HepG2 (cell line): ENCODE measurements around the gene PIGV. TPM values are rescaled to one million over a fixed set of nuclear protein-coding genes. Genes with fewer than 3 reads are reported as not detected.

Experiments used
- ATAC-seq: fragments of 200-7000 bp; cut with Tn5 transposase; 3 replicates; pipeline ENCODE4 v1.9.1; 2020; ENCODE audit warnings: mild to moderate bottlenecking, moderate library complexity
- BruUV-seq: library from RNA; stranded (reverse); fragments of 400-500 nt; replicated peaks from 2 replicates; lab custom pipeline; 2021; lab: Mats Ljungman, UMichigan
- CTCF ChIA-PET: fragments of 300-600 bp; formaldehyde crosslinking; extraction: SDS; loops from one replicate; lab custom pipeline; 2021; ENCODE audit warnings: low total read pairs, inconsistent platforms, low intra/inter-chr PET ratio; lab: Yijun Ruan, JAX
- POLR2A ChIA-PET: fragments of 350-600 bp; sonication (Branson Sonifier 250); formaldehyde crosslinking; loops from one replicate; lab custom pipeline; 2020; ENCODE audit warnings: antibody characterized with exemption, inconsistent platforms; lab: Yijun Ruan, JAX
- DNase-seq: peaks from one replicate; pipeline ENCODE4 v3.0.0-alpha.2; 2015; ENCODE audit warnings: low spot score
- FAIRE-seq: peaks from 3 replicates; lab custom pipeline; 2011; peaks lifted over from hg19 to GRCh38; lab: Jason Lieb, UNC
- H2AFZ ChIP-seq: one replicate; pipeline ENCODE4 v1.6.1; 2011; ENCODE audit warnings: low read length, inconsistent platforms
- H3K27ac ChIP-seq: fragments of 300-600 bp; 3 replicates; pipeline ENCODE4 v1.8.0; 2011; ENCODE audit warnings: mixed run types, mild to moderate bottlenecking, mixed read lengths, low read length, inconsistent platforms; ENCODE audit not compliant: insufficient read depth; ENCODE audit errors: extremely low read length
- H3K27me3 ChIP-seq, 2 experiments: fragments of 200-600 bp in 1 of 2; 2 replicates in 1 of 2; 3 replicates in 1 of 2; pipeline versions ENCODE4 v1.6.0 to v1.8.0; 2011; ENCODE audit warnings: low read length in 2 of 2, mild to moderate bottlenecking in 2 of 2, moderate library complexity in 2 of 2, inconsistent platforms in 1 of 2; ENCODE audit not compliant: insufficient read depth in 2 of 2, control insufficient read depth in 1 of 2
- H3K36me3 ChIP-seq, 2 experiments: fragments of 200-600 bp in 1 of 2; replicated peaks in 1 of 2; 2 replicates in 1 of 2; 3 replicates in 1 of 2; pipeline versions ENCODE4 v1.5.1 to v1.8.0; 2011; ENCODE audit warnings: low read length in 2 of 2, inconsistent platforms in 1 of 2; ENCODE audit not compliant: insufficient read depth in 2 of 2, control insufficient read depth in 1 of 2
- H3K4me1 ChIP-seq: 2 replicates; pipeline ENCODE4 v1.5.1; 2012; ENCODE audit warnings: low read length, inconsistent platforms; ENCODE audit not compliant: insufficient read depth
- H3K4me2 ChIP-seq: 2 replicates; pipeline ENCODE4 v1.6.0; 2011; ENCODE audit warnings: low read depth, low read length, inconsistent platforms
- H3K4me3 ChIP-seq, 3 experiments: fragments of 200-600 bp in 1 of 3; sonication (generic), shearing (Covaris generic) in 1 of 3; replicated peaks in 1 of 3; 2 replicates each; pipeline ENCODE4 v1.5.1; 2011 to 2016; ENCODE audit warnings: low read length in 3 of 3, inconsistent platforms in 2 of 3, low read depth in 2 of 3, mild to moderate bottlenecking in 2 of 3, control low read depth in 1 of 3, mixed read lengths in 1 of 3; ENCODE audit not compliant: insufficient read depth in 1 of 3
- H3K79me2 ChIP-seq: one replicate; pipeline ENCODE4 v1.6.1; 2011; ENCODE audit warnings: low read length, inconsistent platforms; ENCODE audit not compliant: insufficient read depth
- H3K9ac ChIP-seq: 2 replicates; pipeline ENCODE4 v1.6.0; 2011; ENCODE audit warnings: mild to moderate bottlenecking, low read depth, low read length, inconsistent platforms; ENCODE audit not compliant: insufficient read depth
- H3K9me3 ChIP-seq: 2 replicates; pipeline ENCODE4 v1.5.1; 2012; ENCODE audit warnings: mild to moderate bottlenecking, low read length
- H4K20me1 ChIP-seq: 2 replicates; pipeline ENCODE4 v1.6.0; 2011; ENCODE audit warnings: inconsistent platforms, mild to moderate bottlenecking, low read length, moderate library complexity; ENCODE audit not compliant: insufficient read depth
- ATF4 ChIP-seq, 2 experiments: fragments of 450-650 bp in 1 of 2; sonication (generic) in 1 of 2; formaldehyde crosslinking; IDR thresholded peaks; 2 replicates each; pipeline versions ENCODE4 v1.5.0 to v1.8.0; 2020 to 2022; ENCODE audit warnings: mild to moderate bottlenecking in 1 of 2, missing genetic modification reagents in 1 of 2
- CREB1 ChIP-seq, 2 experiments: fragments of 450-650 bp in 1 of 2; IDR thresholded peaks; 2 replicates each; pipeline ENCODE4 v1.6.1; 2016 to 2017; ENCODE audit warnings: control low read depth in 1 of 2, mild to moderate bottlenecking in 1 of 2, missing compliant biosample characterization in 1 of 2, missing genetic modification characterization in 1 of 2
- HMGXB4 ChIP-seq, 2 experiments: sonication (generic) in 1 of 2; formaldehyde crosslinking in 1 of 2; IDR thresholded peaks; 2 replicates each; pipeline versions ENCODE4 v1.4.0 to v1.6.1; 2018 to 2020; ENCODE audit warnings: missing genetic modification reagents in 2 of 2, borderline replicate concordance in 1 of 2, low read depth in 1 of 2, mild to moderate bottlenecking in 1 of 2, missing biosample characterization in 1 of 2
- NFYB ChIP-seq: sonication (generic); formaldehyde crosslinking; IDR thresholded peaks from 2 replicates; pipeline ENCODE4 v1.4.0; 2020; ENCODE audit warnings: missing genetic modification reagents
- SALL1 ChIP-seq: sonication (generic); formaldehyde crosslinking; IDR thresholded peaks from 2 replicates; pipeline ENCODE4 v1.8.0; 2022; ENCODE audit warnings: mild to moderate bottlenecking, missing genetic modification reagents
- SUZ12 ChIP-seq: fragments of 150-350 bp; IDR thresholded peaks from 2 replicates; pipeline ENCODE4 v1.6.1; 2014; ENCODE audit warnings: low read depth, low read length
- ZFP37 ChIP-seq: sonication (generic); formaldehyde crosslinking; IDR thresholded peaks from 2 replicates; pipeline ENCODE4 v1.4.0; 2020; ENCODE audit warnings: missing genetic modification reagents, borderline replicate concordance
- ZNF788 ChIP-seq: sonication (generic); formaldehyde crosslinking; IDR thresholded peaks from 2 replicates; pipeline ENCODE4 v1.5.0; 2020; ENCODE audit warnings: mild to moderate bottlenecking, missing genetic modification reagents, borderline replicate concordance
- ZNF850 ChIP-seq: sonication (generic); formaldehyde crosslinking; conservative IDR thresholded peaks from 2 replicates; pipeline ENCODE4 v1.9.0; 2021; ENCODE audit warnings: mild to moderate bottlenecking, missing genetic modification reagents
- WGBS: methylation state at CpG from one replicate; pipeline ENCODE4 v1.1.6; 2017; ENCODE audit warnings: low lambda C conversion rate; 5-methylcytosine and 5-hydroxymethylcytosine counted together
- in situ Hi-C: cut with HindIII; loops from 2 replicates; pipeline ENCODE4 v1.10.0; 2017; ENCODE audit warnings: low pct_unique_long_range_greater_than_20kb; ENCODE audit not compliant: extremely low pct_ligation_motif_present
- intact Hi-C: fragments of 100-400 bp; cut with micrococcal nuclease; formaldehyde crosslinking; loops from one replicate; pipeline ENCODE4 v1.10.0; 2022; ENCODE audit not compliant: unreplicated experiment
- polyA plus RNA-seq, 8 experiments: library from polyadenylated mRNA; depleted of rRNA in 3 of 8; stranded (reverse) in 7 of 8; unstranded in 1 of 8; fragments of >200 nt; fragmentation: Illumina TruSeq in 4 of 8; extraction: Trizol in 4 of 8; gene quantifications; 2 replicates each; pipeline versions ENCODE4 v1.2.1 to v1.2.3, GENCODE V29; 2011 to 2016; ENCODE audit warnings: low read depth in 4 of 8, missing spikeins in 1 of 8, mixed read lengths in 1 of 8; ENCODE audit not compliant: insufficient read depth in 1 of 8
- total RNA-seq, 5 experiments: library from RNA; depleted of rRNA; stranded (reverse); fragments of >200 nt; fragmentation: Illumina TruSeq; extraction: Trizol; gene quantifications; 2 replicates each; pipeline ENCODE4 v1.2.3, GENCODE V29; 2016; ENCODE audit warnings: low read depth in 1 of 5

The PIGV gene
- total and polyA plus RNA-seq, 2 of the 13 experiments (the other 11 are each of a cell fraction or from before 2014, with no cell fraction given): 13.5 to 22.7 TPM

- no peak for TF ChIP-seq CREB1 (IDR thresholded peaks at IDR 0.05)
- TF ChIP-seq CREB1 (CRISPR knock-in tag; IDR thresholded peaks at IDR 0.05): 0 out of 2 replicates have a peak, but pooled peaks have one; percentile 12
- no peak for TF ChIP-seq ATF4 (CRISPR knock-in tag; IDR thresholded peaks at IDR 0.05)
- Histone ChIP-seq H3K4me1 (peaks cover 48% of the 10 kb centered on the region), H3K4me2 (no peak overlapping the region; the same call in 1 of the 2 replicates), H4K20me1 (no peaks in the 10 kb centered on the region), H3K27me3 (no peaks in the 10 kb centered on the region; a peak in 1 of 5 replicates), H3K79me2 (peaks cover 6% of the 10 kb centered on the region), H2AFZ (no peak overlapping the region), H3K36me3 (peaks cover 0 to 7% of the 10 kb centered on the region in 2 experiments; a peak in 3 of 5 replicates), H3K27ac (no peak overlapping the region), H3K9me3 (no peaks in the 10 kb centered on the region), H3K4me3 (no peak overlapping the region), H3K9ac (no peak overlapping the region)
- intact Hi-C loops (loop anchor here (1.0 to 5.0 kb wide), 3 partner anchors 92 to 187 kb away; partner anchors contain the start of gene ARID1A), in situ Hi-C loops (loop anchor here (5.0 kb wide), 2 partner anchors 97 to 187 kb away; no protein-coding TSS in a partner anchor)
- ChIA-PET CTCF (interaction anchor here (1.2 to 3.2 kb wide), 5 partner anchors 15 to 192 kb away, joined by 4 to 44 read pairs (median 8); no protein-coding TSS in a partner anchor), POLR2A (interaction anchor here (0.7 to 7.0 kb wide), 10 partner anchors 30 to 195 kb away, joined by 3 to 127 read pairs (median 4); partner anchors contain the start of genes ARID1A and NR0B2)
- ATAC-seq (no peak), DNase-seq (no peak), FAIRE-seq (no peak)
- WGBS: 65% methylated on average over 3 of the region's 3 CpGs
- no TSS peak for BruUV-seq
These were observed 1.8 kb downstream of the PIGV start for GRCh38 chr1:26789612-26789865.

GRCh38 chr1:26789931-26790330 is 2.2 kb downstream of the PIGV start:
- Histone ChIP-seq H3K36me3 (peaks cover 0 to 10% of the 10 kb centered on the region in 2 experiments; a peak in 3 of 5 replicates), H3K4me1 (peaks cover 44% of the 10 kb centered on the region), H3K27ac (no peak overlapping the region), H3K79me2 (peaks cover 6% of the 10 kb centered on the region), H3K4me3 (no peak overlapping the region), H3K9ac (no peak overlapping the region), H2AFZ (no peak overlapping the region), H4K20me1 (no peaks in the 10 kb centered on the region), H3K4me2 (no peak overlapping the region), H3K27me3 (no peaks in the 10 kb centered on the region; a peak in 1 of 5 replicates), H3K9me3 (no peaks in the 10 kb centered on the region)
- ChIA-PET CTCF (interaction anchor here (1.6 to 3.2 kb wide), 3 partner anchors 28 to 187 kb away, joined by 6 to 44 read pairs (median 11); no protein-coding TSS in a partner anchor), POLR2A (interaction anchor here (0.7 to 7.0 kb wide), 7 partner anchors 31 to 195 kb away, joined by 3 to 127 read pairs (median 4); partner anchors contain the start of gene ARID1A)
- DNase-seq (no peak), ATAC-seq (no peak), FAIRE-seq (no peak)
- WGBS: 90% methylated on average over 4 of the region's 4 CpGs
- in situ Hi-C loops (loop anchor here (5.0 kb wide), 2 partner anchors 98 to 188 kb away; no protein-coding TSS in a partner anchor), intact Hi-C loops (loop anchor here (1.0 to 5.0 kb wide), 3 partner anchors 93 to 188 kb away; partner anchors contain the start of gene ARID1A)
- TF ChIP-seq SUZ12 (no peak), ZNF850 (no peak), HMGXB4 (CRISPR knock-in tag; IDR thresholded peaks at IDR 0.05; ENCODE audit: borderline replicate concordance in 1 of 2, low read depth in 1 of 2) (no peak), ZFP37 (CRISPR knock-in tag) (no peak), NFYB (no peak), SALL1 (CRISPR knock-in tag) (no peak), ZNF788 (no peak)
- no TSS peak for BruUV-seq
